Kidney epithelial cell (primary cell): Measurements from ENCODE around the gene MYPN. TPM values are rescaled to one million over a fixed set of nuclear protein-coding genes. Genes with fewer than 3 reads are reported as not detected.

Source experiments
- DNase-seq: peaks from one replicate; pipeline ENCODE4 v3.0.0-alpha.2; 2010; ENCODE audit warnings: low read depth
- H3K27me3 ChIP-seq: 2 replicates; pipeline ENCODE4 v1.6.0; 2011; ENCODE audit warnings: low read length; ENCODE audit not compliant: control insufficient read depth, insufficient read depth
- H3K36me3 ChIP-seq: 2 replicates; pipeline ENCODE4 v1.5.1; 2011; ENCODE audit warnings: low read length; ENCODE audit not compliant: control insufficient read depth, insufficient read depth
- H3K4me3 ChIP-seq: 2 replicates; pipeline ENCODE4 v1.5.1; 2011; ENCODE audit warnings: low read depth, mild to moderate bottlenecking, control low read depth, low read length
- total RNA-seq: library from RNA; depleted of rRNA; stranded (reverse); fragments of >200 nt; gene quantifications from 2 replicates; pipeline ENCODE4 v1.2.3, GENCODE V29; 2015
- TF ChIP-seq, protein P1 (sequence below): IDR thresholded peaks from 2 replicates; pipeline ENCODE4 v1.5.1; 2011; ENCODE audit warnings: mild to moderate bottlenecking, moderate library complexity, low read length, control low read depth, inconsistent platforms; ENCODE audit not compliant: insufficient read depth, poor library complexity, severe bottlenecking

MYPN gene
- total RNA-seq, 1 donor from 2014 or later, result 0.04 TPM

GRCh38 chr10:68081916-68082315 is 27.4 kb upstream of the MYPN start:
- Histone ChIP-seq H3K36me3 (no peaks in the 10 kb centered on the region), H3K27me3 (no peaks in the 10 kb centered on the region), H3K4me3 (no peak overlapping the region)
- no peak for DNase-seq
- TF ChIP-seq, protein P1, sequence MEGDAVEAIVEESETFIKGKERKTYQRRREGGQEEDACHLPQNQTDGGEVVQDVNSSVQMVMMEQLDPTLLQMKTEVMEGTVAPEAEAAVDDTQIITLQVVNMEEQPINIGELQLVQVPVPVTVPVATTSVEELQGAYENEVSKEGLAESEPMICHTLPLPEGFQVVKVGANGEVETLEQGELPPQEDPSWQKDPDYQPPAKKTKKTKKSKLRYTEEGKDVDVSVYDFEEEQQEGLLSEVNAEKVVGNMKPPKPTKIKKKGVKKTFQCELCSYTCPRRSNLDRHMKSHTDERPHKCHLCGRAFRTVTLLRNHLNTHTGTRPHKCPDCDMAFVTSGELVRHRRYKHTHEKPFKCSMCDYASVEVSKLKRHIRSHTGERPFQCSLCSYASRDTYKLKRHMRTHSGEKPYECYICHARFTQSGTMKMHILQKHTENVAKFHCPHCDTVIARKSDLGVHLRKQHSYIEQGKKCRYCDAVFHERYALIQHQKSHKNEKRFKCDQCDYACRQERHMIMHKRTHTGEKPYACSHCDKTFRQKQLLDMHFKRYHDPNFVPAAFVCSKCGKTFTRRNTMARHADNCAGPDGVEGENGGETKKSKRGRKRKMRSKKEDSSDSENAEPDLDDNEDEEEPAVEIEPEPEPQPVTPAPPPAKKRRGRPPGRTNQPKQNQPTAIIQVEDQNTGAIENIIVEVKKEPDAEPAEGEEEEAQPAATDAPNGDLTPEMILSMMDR, result no peak

DNA sequence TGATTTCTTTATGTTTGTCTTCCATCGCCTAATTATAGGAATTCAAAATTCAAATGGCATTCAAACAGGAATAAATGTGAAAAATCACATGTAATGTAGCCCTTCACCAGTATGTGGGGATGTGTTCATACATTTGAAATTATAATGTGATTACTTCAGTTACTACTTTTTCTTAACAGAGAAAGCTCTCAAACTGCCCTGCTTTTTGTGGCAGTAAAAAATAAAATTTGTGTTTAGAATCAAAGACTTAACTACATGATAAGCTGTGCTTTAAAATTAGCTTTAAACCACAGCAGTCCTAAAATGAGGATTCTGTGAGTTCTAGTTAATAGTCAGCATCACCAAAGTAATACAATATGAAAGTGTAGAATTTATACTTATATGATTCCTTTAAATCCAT is 26.4 kb upstream of the MYPN start:
- Histone ChIP-seq H3K27me3 (no peaks in the 10 kb centered on the region), H3K4me3 (no peak overlapping the region), H3K36me3 (no peaks in the 10 kb centered on the region)
- no peak for DNase-seq
- TF ChIP-seq, protein P1, result peak; percentile 30

DNA sequence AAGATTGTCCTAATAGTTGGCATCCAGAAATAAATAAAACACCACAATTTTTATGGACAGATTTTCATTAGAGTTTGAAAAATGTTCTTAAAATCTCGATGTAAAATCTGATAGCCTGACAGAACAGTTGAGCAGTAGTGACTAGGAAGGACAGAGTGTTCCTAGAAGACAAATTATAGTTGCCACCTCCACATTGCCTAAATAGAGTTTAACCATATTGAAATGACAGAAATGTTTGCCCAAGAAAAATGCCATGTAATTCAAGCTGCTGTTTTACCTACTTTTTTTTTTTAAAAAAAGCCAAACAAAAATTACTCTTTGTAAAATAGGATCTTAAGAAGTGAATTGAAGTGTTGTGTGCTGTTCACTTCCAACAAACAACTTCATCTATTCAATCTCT is 25.3 kb upstream of the MYPN start:
- Histone ChIP-seq H3K36me3 (no peaks in the 10 kb centered on the region), H3K4me3 (no peak overlapping the region), H3K27me3 (no peaks in the 10 kb centered on the region)
- DNase-seq, result no peak
- TF ChIP-seq, protein P1, result no peak

DNA sequence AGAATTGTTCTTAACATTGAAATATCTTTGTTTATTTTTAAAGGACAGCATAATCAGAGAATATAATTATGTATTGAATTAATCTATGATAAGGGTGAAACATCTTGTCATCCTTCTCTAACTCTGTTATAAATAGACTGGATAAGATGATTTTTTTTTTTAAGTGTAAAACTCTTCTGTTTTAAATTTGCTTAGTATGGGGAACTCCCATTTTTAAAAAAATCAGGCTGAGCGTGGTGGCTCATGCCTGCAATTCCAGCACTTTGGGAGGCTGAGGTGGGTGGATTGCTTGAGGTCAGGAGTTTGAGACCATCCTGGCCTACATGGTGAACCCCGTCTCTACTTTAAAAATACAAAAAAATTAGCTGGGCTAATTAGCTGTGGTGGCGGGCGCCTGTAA is 24.8 kb upstream of the MYPN start:
- TF ChIP-seq, protein P1, result no peak
- Histone ChIP-seq H3K27me3 (no peaks in the 10 kb centered on the region), H3K36me3 (no peaks in the 10 kb centered on the region), H3K4me3 (no peak overlapping the region)
- DNase-seq, result no peak

GRCh38 chr10:68086011-68086410 is 23.3 kb upstream of the MYPN start:
- DNase-seq, result no peak
- no peaks in the 10 kb centered on the region for H3K36me3 ChIP-seq
- no peaks in the 10 kb centered on the region for H3K27me3 ChIP-seq
- TF ChIP-seq, protein P1, result no peak
- no peak overlapping the region for H3K4me3 ChIP-seq

DNA sequence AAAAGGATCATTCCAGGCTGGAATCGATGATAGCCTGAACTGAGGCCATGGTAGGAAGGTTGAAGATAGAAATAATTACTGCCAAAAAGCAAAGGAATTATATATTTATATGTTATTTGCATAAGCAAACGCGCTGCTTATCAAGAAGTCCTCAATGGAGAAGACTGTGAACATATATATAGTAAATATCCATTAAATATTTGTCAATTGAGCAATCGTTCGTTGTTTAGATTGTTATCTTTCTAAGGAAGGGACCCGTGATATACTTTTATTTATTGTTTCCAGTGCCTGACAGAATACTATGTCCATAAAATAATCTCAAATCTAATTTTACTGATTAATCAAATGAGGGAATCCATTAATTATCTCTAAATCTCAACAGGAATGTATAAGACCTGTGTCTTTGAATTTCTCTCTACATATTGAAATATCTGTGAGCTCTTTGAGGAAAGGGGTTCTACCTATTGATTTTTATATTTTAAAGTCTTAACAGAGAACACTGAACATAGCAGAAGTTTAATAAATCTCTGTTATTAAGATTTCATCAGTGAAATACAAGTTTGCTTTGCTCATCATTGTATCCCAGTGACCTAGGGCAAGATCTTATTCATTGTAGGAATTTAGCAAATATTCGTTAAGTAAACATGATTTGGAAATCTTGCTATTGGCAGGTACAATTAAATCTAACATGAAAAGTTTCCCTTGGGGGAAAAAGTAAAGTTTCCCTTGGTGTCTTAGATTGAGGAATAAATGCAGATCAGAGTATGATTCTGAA is 22.2 kb upstream of the MYPN start:
- TF ChIP-seq, protein P1, result no peak
- Histone ChIP-seq H3K27me3 (no peaks in the 10 kb centered on the region), H3K36me3 (no peaks in the 10 kb centered on the region), H3K4me3 (no peak overlapping the region)
- no peak for DNase-seq
